ENCODE data around the gene PEX11G. TPM values are rescaled to one million over a fixed set of nuclear protein-coding genes. Genes with fewer than 3 reads are reported as not detected.

Gene PEX11G
- total RNA-seq, 1 experiment from 2014 or later: 2.8 TPM

GRCh38 chr19:7519361-7520130, 30.7 kb upstream of the PEX11G start:
- H3K79me2 ChIP-seq (ENCODE audit: insufficient read depth, low read length): 0 out of 2 replicates have a peak, but pooled peaks cover 2% of the 10 kb centered on the region
- no peak overlapping the region for H2BK20ac ChIP-seq (ENCODE audit: low read depth, low read length, poor library complexity, severe bottlenecking)
- peaks cover 18 to 26% of the 10 kb centered on the region in 2 experiments for H3K4me1 Mint-ChIP-seq
- no peak overlapping the region for H3K18ac ChIP-seq (ENCODE audit: insufficient read length, low read depth, low read length)
- no peaks in the 10 kb centered on the region; a peak in 1 of 5 replicates for H3K9me3 Mint-ChIP-seq
- H3K27me3 ChIP-seq (ENCODE audit: insufficient read depth, low read length): no peaks in the 10 kb centered on the region
- H3T11ph ChIP-seq (ENCODE audit: low read length): no peak overlapping the region
- H3K23ac ChIP-seq (ENCODE audit: insufficient read length, low read depth, low read length): no peak overlapping the region
- H4K91ac ChIP-seq (ENCODE audit: insufficient read length, low read depth, low read length): no peak overlapping the region
- H3K23me2 ChIP-seq (ENCODE audit: insufficient read length, low read depth, low read length, poor library complexity, severe bottlenecking): peaks cover 21% of the 10 kb centered on the region
- H2BK15ac ChIP-seq (ENCODE audit: low read depth, low read length): no peak overlapping the region
- peaks cover 3 to 18% (median 13%) of the 10 kb centered on the region in 3 experiments; a peak in 5 of 7 replicates for H3K36me3 Mint-ChIP-seq (ENCODE audit: insufficient read depth in 1 of 3, low read depth in 3 of 3)
- no peak overlapping the region for H2BK12ac ChIP-seq (ENCODE audit: insufficient read length, low read depth, low read length)
- peak overlapping the region in 1 of 3 experiments; percentile 59; a peak in 1 of 7 replicates for H3K27ac Mint-ChIP-seq
- no peak overlapping the region for H2AK5ac ChIP-seq (ENCODE audit: insufficient read length, low read length)
- no peak overlapping the region for H3K14ac ChIP-seq (ENCODE audit: insufficient read depth, low read length)
- no peak overlapping the region for H3K56ac ChIP-seq (ENCODE audit: insufficient read length, low read depth, low read length)
- H4K5ac ChIP-seq (ENCODE audit: insufficient read length, low read depth, low read length): no peak overlapping the region
- H3K79me1 ChIP-seq (ENCODE audit: insufficient read depth, low read depth, low read length, poor library complexity, severe bottlenecking): no peaks in the 10 kb centered on the region
- H2AFZ ChIP-seq (ENCODE audit: low read length): no peak overlapping the region
- H4K20me1 ChIP-seq (ENCODE audit: control insufficient read depth, insufficient read depth, insufficient read length): no peaks in the 10 kb centered on the region
- no peak overlapping the region for H4K8ac ChIP-seq (replicated peaks; ENCODE audit: insufficient read length, low read depth, low read length)
- no peaks in the 10 kb centered on the region; the same call in 1 of the 2 replicates for H3K27me3 Mint-ChIP-seq (ENCODE audit: low read depth)
- WGBS (ENCODE audit: extremely low coverage, insufficient read length, low lambda C conversion rate): no CpG with 5 or more reads among the region's 74 CpGs
- H3K9me3 ChIP-seq (ENCODE audit: control insufficient read depth, low read depth, low read length): no peaks in the 10 kb centered on the region
- DNase-seq: no peak
- no peak overlapping the region for H2BK5ac ChIP-seq (ENCODE audit: insufficient read length, low read length)
- no peak overlapping the region for H3K4me2 ChIP-seq (ENCODE audit: insufficient read depth, insufficient read length, low read length)
- no peak overlapping the region for H2BK120ac ChIP-seq (ENCODE audit: low read depth, low read length, poor library complexity, severe bottlenecking)
- no peak overlapping the region for H3K27ac ChIP-seq (ENCODE audit: insufficient read length, low read depth, low read length)
- no peak overlapping the region for H3K9ac ChIP-seq (ENCODE audit: extremely low read depth, insufficient read length, low read length)
- no peak for TF ChIP-seq CTCF (conservative IDR thresholded peaks at IDR 0.05)
- peaks cover 4% of the 10 kb centered on the region; the same call in 1 of the 2 replicates for H3K4me1 ChIP-seq (ENCODE audit: insufficient read depth, low read length)
- 0 out of 5 replicates have a peak overlapping the region, but pooled peaks of 1 of the 2 experiments have one; percentile 71 for H3K4me3 Mint-ChIP-seq
- H3K4ac ChIP-seq (ENCODE audit: low read depth, low read length): no peak overlapping the region

Measured in H9 (cell line).